Suprapubic skin (tissue), 3 donors: Measurements from ENCODE around the gene PTPRN2.

Experiments
- POLR2A ChIP-seq, 2 donors: fragments of 450-650 bp; IDR thresholded peaks; one replicate each; pipeline ENCODE4 v1.6.1; 2017; ENCODE audit warnings: antibody characterized with exemption in 2 of 2, mild to moderate bottlenecking in 2 of 2, moderate library complexity in 2 of 2
- TF ChIP-seq, protein P1 (sequence below), 2 donors: fragments of 200-600 bp in 1 of 2; fragments of 450-650 bp in 1 of 2; sonication (generic) in 1 of 2; IDR thresholded peaks; one replicate each; pipeline ENCODE4 v1.5.1; 2016 to 2019; ENCODE audit warnings: antibody characterized with exemption in 2 of 2, mild to moderate bottlenecking in 1 of 2, moderate library complexity in 1 of 2

DNA sequence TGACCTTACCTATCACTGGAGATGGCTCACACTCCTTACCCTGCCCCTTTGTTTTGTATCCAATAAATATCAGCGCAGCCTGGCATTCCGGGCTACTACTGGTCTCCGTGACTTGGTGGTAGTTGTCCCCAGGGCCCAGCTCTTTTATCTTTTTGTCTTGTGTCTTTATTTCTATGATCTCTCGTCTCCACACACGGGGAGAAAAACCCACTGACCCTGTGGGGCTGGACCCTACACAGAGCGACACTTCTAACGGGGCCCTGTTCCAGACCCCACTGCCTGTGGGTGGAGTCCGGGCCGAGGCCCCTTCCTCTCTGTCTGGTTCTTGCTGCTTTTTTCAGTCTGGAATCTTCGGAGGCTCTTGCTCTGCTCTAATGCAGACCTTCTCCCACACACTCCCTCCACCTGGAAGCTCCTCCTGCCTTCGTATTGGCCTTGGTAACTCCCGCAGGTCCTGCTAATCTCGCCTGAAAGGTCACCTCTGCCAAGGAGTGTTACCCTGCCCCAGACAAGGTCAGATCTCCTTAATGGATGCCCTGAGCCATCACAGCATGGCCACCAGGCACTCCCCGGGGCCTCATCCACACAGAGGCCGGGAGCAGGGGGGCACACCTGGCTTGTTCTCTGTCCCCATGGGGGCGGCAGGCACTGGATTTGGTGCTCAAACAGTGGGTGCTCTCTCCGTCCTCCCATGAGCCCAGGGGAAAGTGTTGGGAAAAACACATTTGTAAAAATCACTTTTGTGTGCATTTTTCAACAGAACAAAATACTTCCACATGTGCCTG lies 531.7 kb downstream of the PTPRN2 start:
- no peak for TF ChIP-seq POLR2A (IDR thresholded peaks at IDR 0.05)
- TF ChIP-seq, protein P1, sequence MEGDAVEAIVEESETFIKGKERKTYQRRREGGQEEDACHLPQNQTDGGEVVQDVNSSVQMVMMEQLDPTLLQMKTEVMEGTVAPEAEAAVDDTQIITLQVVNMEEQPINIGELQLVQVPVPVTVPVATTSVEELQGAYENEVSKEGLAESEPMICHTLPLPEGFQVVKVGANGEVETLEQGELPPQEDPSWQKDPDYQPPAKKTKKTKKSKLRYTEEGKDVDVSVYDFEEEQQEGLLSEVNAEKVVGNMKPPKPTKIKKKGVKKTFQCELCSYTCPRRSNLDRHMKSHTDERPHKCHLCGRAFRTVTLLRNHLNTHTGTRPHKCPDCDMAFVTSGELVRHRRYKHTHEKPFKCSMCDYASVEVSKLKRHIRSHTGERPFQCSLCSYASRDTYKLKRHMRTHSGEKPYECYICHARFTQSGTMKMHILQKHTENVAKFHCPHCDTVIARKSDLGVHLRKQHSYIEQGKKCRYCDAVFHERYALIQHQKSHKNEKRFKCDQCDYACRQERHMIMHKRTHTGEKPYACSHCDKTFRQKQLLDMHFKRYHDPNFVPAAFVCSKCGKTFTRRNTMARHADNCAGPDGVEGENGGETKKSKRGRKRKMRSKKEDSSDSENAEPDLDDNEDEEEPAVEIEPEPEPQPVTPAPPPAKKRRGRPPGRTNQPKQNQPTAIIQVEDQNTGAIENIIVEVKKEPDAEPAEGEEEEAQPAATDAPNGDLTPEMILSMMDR (IDR thresholded peaks at IDR 0.05): no peak
